Epithelial cell of prostate (primary cell): ENCODE results near the gene TEAD1.

Experiments
- DNase-seq: peaks from one replicate; pipeline ENCODE4 v3.0.0-alpha.2; 2011; ENCODE audit warnings: low read depth, low spot score
- H3K27ac ChIP-seq: fragments of 450-650 bp; 2 replicates; pipeline ENCODE4 v1.5.1; 2017; ENCODE audit warnings: mild to moderate bottlenecking

TEAD1 gene

DNA sequence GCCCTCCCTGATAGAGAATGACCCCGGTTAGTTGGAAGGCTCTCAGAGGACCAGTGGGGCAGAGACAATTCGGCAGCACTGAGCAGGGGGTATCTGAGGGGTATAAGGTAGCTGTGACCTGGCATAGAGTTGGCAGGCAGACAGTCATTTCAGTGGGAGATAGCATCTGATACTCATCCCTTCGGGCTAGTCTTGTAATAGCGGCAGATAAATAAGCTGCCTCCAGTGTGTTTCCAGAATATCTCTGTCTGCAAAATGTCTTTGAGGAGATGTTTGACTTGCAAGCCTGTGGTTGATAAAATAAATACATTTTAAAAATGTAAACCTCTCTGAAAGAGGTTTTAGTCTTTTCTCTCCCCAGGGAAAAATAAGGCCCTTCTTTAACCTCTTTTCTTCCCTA lies 54.2 kb downstream of the TEAD1 start:
- H3K27ac ChIP-seq: no peak overlapping the region
- DNase-seq: no peak

DNA sequence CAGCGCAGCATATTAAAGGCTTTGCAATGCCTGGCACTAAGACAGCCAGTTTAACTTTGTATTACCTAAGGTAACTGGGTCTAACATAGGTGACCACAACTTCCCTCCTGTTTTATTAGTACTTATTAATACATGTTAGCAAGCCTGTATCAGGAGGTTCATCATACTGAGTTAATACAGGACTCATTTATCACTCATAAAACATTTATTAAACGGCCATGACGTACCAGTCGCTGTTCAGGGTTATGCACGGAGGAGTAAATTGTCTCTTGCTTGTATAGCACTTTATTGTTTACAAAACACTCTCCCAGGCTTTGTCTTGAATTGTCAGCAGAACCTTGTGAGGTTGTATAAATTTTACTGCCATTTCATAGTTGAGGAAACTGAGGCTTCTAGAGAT lies 55.7 kb downstream of the TEAD1 start:
- DNase-seq: no peak
- H3K27ac ChIP-seq: no peak overlapping the region

DNA sequence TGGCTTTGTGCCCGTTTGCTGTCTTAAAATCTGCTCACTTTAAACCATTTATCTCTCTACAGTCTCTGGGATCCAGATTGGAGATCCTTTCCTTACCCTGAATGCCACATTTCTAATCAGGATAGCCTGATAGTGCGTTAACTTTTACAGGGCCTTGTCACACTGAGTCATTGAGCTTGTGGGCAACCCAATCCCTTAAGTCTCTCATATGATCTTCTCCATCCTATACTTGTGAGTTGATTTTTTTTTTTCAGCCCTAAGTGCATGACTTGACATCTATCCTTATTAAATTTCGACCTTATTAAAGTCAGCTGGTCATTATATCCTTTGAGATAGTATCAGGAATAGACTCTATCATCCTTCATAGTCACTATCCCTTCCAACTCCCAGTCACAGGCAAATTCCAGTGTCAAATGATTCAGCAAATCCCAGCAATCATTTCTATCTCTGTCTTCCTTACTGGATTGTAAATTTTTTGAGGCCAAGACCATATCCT lies 57.7 kb downstream of the TEAD1 start:
- no peak for DNase-seq
- no peak overlapping the region for H3K27ac ChIP-seq

DNA sequence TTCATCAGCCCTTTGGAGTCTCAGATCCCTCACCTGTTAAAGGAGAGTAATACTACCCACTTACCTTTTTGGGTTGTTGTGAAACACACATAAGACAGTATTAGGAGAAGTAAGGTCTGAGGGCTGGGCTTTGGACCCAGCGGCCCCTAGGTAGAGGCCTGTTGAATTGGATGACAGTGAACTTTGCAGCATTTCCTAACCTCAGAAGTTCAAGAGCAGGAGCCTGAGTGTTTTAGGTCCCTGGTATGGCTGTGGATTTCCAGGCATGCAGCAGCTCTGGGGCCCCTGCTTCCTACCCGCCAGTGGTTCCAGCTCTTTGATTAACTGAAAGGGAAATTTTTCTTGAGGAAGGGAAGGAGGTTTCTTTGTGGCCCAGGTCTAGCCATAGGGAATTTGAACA lies 58.9 kb downstream of the TEAD1 start:
- H3K27ac ChIP-seq: no peak overlapping the region
- DNase-seq: no peak

DNA sequence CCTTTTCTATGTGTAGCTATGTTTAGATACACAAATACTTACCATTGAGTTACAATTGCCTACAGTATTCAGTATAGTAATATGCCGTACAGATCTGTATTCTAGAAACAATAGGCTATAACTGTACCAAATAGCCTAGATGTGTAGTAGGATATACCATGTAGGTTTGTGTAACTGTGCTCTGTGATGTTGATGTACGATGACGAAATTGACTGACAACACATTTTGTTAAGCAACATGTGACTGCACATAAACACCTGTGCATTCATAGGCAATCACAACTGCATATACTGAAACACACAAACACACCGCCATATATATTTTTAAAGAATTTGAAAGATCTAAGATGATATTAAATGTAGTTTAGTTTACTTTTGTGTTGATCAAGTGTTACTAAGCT lies 60.4 kb downstream of the TEAD1 start:
- H3K27ac ChIP-seq: no peak overlapping the region
- DNase-seq: no peak

DNA sequence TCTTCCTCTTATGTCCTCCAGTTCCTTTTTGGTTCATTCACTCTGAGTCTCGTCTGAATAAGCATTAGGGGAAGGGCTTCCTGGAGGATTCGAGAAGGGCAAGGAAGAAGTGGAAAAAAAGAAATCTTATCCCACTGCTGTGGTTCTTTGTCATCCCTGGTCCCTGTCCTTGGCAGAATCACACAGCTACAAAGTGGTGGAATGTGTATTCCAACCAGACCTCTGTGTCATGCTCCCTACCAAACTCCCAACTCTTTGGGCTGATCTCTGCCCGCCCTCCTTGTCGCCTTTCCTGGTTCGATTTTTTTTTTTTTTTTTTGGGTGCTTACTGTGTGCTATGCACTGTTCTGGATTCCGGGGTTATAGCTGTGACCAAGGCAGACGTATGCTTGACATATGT lies 61.0 kb downstream of the TEAD1 start:
- H3K27ac ChIP-seq: no peak overlapping the region
- DNase-seq: no peak

DNA sequence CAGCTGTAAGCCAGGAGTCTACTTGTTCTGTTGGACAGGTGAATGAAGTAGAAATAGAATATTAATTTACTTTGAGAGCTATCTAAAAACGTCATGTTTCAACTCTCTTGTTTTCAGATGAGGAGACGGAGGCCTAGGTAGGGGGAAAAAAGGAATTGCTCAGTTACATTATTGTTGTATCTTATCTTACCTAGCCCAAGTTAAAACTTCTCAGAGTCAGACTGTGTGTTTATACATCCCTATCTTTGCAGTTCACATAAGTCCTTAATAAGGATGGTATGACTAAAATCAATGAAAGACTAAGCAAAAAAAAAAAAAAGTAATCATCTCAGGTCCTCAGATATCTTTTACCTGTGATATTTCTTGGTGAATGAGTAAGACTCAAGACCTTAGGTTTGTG lies 62.8 kb downstream of the TEAD1 start:
- no peak overlapping the region for H3K27ac ChIP-seq
- no peak for DNase-seq

DNA sequence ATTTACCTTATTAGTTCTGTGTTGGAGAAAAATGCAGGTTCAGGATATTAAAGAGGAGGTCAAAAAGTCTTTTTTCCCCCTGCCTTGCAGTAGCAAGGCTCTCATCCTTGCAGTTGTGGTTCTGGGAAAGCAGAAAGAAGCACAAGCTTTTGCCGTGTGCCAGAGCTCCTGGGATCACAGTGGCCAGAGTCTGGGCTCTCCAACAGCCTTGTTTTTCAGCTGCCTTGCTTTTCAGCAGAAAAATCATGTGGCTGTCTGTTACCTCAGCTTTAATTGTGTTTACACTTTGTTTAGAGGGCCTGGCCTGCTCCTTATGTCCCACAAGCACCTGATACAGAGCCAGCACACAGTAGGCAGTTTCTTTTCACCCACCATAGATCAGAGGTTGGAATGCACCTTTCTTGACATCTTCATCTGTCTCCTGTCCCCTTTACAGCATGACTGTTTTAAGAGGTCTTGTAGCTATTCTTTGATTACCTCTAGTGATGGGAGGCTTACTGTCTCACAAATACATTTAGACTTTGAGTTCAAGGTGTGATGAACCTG lies 67.5 kb downstream of the TEAD1 start:
- no peak for DNase-seq
- no peak overlapping the region for H3K27ac ChIP-seq

DNA sequence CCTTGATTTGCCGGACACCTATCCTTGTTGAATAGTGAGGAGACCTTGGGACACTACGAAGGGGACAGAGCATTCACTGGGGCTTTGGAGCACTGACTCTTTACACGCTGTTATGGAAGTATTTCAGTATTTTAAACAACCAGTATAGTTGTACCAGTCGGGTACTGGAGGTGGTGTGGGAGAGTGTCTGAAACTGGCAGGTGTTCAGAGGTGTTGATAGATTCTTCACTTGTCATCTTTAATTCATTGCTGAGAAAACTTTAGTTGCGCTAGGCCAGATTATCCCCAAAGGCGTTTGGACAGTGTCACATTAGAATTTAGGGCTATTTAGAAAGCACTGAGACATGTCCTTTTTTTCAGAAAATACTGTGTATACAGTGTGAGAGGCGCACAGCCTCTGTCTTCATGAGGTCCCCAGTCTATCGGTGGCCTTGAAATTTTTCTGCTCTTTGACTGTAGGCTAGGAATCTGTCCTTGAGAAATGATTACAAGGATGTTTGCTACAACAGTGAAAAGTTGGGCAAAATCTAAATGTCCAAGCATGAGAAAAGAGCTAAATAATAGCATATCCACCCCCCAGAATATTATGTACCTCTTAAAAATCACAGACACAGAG lies 69.7 kb downstream of the TEAD1 start:
- no peak overlapping the region for H3K27ac ChIP-seq
- DNase-seq: no peak

DNA sequence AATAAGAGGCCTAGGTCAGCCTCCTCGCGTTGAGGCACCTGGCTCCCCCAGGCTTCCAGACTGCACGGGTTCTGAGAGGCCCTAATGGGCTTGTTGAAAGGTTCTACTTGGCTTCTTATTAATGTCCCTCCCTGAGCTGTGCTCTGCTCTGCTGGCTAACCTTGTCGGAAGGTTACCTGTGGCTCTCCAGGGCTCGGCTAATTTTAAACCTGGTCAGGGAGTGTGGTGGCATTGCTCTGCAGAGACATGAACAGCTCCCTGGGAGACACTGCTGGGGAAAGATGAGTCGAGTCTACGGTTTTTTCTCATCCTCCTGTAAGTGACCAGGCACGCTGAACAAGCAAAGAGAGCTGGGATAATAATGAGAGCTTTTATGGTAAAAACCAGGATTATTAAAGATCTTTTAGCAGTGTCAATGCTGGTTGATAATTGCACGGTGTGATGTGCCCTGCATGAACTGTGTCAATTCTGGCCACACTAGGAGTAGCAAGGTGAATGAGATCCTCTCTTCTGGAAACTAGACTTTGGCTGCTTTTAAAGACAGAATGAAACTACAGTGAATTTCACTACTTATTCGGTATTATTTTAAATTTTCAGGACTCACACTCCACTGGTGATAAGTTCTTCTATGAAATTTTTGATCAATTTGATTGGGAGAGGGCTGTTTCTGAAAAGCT lies 70.7 kb downstream of the TEAD1 start:
- H3K27ac ChIP-seq: no peak overlapping the region

DNA sequence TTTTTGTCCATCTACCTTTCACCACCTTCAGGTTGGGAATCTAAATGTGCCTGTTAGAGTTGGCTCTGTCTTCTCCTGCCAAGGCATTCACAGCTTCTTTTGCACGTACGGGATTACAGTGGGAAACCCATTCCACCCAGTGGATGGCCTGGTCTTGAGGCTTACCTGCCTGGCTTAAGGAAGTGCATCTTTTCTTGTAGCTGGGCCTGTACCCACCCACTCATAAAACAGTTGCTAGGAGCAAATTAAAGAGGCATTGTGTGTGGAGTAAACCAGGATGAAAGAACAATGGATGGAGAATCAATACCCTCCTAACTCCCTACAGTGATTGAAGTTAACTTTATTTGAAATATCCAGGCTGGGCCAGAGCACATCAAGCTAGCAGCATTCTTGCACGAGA lies 71.6 kb downstream of the TEAD1 start:
- no peak overlapping the region for H3K27ac ChIP-seq
- no peak for DNase-seq

More for the DNA sequence above, 70.7 kb downstream of the TEAD1 start:
- no peak for DNase-seq

DNA sequence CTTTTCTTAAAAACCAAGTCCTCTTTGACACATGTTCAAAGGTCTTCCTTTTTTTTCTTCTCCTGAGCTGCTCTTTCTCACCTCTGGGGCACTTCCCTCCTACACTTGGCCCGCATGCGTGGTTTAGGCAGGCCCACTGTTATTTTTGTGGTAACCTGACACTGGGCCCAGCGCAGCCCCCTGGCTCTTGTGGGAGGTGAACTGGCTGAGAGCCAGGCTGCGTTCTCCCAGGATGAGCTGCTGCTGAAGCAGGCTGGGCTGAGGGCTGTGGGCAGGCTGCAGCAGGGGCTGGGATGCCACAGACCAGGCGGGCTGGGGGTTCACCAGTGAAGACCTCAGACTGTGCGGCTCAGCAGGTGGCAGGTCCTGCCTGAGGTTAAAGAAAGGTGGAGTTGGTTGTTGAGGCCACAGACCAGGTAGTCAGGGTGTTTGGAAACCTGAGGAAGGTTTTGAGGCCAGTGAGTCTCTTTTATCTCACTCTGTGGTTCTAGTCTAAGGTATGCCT lies 72.4 kb downstream of the TEAD1 start:
- no peak for DNase-seq
- no peak overlapping the region for H3K27ac ChIP-seq

DNA sequence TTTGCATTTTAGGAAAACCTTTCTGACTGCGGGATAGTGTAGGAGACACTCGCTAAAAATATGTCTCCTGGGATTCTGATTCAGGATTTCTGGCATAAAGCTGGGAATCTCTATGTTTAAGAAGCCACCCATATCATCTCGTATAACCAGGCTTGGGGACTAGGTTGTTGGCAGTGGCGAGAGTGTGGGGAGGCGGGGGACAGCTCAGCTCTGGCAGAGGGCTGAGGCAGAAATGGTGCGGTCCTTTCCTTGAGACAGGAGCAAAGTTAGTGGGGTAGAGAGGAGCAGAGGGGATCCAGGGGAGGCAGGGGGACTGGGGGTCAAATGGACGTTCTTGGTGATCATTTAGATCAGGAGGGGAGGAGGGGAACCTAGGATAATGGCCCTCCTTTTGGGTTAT lies 74.3 kb downstream of the TEAD1 start:
- no peak overlapping the region for H3K27ac ChIP-seq
- DNase-seq: no peak

DNA sequence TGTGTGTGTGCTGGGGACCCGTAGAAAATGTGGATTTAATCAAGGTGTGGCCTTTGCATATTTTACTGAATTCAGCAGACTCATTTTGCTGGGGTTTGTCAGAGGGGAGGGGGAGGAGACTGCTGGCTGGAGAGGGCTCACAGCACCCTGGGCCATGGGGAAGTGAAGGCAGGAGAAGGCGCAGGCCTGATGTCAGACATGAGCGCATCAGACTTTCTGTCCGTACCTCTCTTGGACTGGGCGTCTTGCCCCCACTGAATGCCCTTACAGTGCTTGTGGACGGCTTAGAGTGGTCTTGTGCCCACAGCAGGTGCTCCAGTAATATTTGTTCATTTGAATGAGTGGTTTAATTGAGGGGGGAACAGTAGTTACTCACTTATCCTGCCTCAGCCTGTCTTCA lies 75.2 kb downstream of the TEAD1 start:
- H3K27ac ChIP-seq: no peak overlapping the region

DNA sequence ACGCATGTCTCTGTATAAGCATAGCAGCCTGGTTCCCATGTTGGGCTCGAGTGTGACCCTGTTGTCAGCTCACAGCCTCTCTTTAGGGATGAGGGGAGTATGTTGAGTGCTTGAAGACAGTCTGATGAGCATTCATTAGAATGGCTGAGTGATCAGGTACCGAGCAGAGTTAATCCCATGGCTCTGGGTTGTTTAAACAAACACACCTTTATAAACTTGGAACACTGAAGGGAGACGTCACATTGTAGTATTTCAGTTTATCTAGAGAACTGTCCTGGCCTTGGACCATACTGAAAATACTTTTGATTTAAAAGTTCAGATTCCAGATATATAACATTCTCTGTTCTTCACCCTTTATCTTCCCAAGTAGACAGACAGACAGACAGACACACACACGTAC lies 76.0 kb downstream of the TEAD1 start:
- no peak for DNase-seq
- H3K27ac ChIP-seq: no peak overlapping the region

More for the DNA sequence above, 75.2 kb downstream of the TEAD1 start:
- DNase-seq: no peak

DNA sequence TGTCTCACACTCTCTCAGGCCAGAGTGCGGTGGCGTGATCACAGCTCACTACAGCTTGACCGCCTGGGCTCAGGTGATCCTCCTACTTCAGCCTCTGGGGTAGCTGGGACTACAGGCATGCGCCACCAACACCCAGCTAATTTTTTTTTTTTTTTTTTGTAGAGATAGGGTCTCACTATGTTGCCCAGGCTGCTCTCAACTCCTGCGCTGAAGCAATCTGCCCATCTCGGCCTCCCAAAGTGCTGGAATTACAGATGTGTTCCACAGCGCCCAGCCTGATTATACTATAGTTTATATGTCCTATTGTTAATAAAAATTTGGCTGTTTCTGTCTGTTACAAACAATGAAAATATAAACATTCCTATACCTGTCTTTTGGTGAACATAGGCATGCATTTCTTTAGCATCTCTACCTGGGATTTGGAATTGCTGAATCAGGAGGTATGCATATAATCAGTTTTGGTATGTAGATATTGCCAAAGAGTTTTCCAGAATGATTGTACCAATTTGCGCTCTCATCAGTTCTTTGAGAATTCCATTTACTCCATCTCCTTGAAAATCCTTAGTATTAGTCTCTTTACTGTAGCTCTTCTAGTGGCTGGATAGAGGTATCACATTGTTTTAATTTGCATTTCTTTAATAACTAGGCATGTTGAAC lies 78.8 kb downstream of the TEAD1 start:
- H3K27ac ChIP-seq: peak overlapping the region; percentile 72
- DNase-seq: no peak

DNA sequence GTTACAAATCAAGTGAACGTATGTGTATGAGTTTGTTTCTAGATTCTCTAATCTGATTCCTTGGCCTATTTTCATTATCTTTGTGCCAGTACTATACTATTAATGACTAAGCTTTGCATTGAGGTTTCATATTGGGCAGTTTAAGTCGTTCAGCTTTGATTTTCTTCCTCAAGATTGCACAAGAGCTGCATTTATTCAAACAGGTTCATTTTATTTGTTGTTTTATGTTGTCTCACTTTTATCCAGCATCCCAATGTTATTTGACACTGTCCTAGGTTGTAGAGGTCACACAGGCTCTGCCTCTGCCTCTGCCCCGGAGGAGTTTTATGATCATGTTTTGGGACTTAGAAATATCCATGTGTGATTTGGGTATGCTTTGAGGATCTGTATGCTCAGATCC lies 79.8 kb downstream of the TEAD1 start:
- peak overlapping the region; percentile 72 for H3K27ac ChIP-seq
- DNase-seq: no peak

DNA sequence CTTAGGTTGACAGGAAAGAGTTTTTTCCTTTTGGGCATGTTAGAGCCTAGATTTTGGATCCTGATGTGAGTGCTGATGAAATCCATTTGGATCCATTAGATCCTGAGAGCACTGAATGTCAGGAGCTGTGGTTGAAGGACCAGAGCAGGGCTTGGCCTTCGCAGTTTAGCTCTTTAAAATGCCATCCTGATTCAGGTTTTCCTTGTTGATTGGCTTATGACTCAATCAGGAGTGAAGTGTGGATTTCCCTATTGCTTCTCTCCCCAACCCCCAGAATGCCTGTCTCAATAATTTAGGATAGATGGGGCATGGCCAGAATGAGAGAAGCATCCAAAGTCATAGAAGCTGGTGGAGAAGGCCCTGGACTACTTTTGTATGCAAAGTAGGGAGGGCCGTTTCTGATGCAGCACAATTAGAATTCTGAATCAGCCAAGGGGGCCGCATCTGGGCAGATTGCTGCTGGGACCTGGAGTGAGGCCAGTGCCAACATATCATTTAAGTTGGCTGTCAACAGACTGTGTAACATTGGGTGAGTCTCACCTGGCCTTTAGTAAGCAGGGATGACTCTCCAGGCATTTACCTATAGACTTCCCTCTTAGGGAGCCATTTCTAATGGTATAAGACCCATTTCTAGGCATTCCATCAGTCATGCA lies 80.5 kb downstream of the TEAD1 start:
- H3K27ac ChIP-seq: peak overlapping the region; percentile 72
- no peak for DNase-seq

DNA sequence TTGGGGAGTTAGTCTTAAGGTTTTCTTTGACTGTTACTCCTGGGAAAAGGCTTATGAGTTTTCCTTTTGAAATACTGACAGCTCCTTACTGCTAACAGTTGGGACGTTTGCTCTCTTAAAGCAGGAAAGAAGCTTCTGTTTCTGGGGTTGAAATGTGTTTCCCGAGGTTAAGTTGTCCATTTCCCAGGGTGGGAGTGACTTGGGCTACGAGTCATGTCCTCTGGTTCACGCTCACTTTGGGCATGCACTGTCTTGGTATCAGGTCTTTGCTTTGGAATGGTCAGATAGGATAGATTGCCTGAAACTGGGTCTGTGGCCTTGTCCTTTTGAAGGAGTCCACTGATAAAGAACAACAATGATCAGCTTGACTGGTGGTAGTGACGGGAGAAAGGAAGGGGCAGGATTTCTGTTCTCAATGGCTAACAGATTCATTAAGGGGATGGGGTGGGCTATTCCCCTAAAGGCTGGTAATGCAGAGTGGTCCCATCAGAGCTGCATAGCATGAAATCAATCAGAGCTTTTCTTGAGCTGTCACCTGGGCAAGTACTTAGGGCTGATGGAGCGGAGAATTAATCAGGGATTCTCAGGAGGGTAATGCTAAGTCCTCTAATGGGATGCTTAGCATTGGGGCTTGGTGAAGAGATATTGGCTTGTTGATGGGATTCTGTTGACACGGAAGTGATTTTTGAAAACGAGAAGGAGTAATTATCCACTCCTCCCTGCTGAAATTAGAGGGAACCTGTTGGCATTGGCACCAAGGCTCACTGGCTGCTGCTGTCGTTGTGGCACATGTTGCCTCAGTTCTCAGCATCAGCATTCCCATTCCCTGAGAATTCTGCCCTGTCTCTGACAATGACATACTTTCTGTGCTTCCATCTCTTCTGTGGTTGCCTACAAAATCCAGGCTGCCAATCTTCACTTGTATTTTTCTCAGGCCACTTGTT lies 81.6 kb downstream of the TEAD1 start:
- no peak for DNase-seq
- H3K27ac ChIP-seq: peak overlapping the region; percentile 72

DNA sequence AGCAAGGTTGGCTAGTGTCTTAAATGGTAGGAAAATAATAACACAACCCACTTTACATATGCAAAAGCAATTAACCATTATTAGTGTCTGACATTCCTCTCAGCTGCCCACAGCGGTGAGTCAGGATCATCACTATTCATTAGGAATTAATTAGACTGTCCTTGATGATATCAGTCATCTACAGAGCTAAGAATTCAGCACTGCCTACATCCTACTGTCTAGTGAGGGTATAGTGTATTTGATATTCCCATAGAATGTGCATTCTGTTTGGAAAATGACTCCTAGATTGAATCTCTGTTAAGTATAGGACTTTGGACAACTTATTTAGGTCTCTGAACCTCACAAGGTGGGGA lies 82.2 kb downstream of the TEAD1 start:
- DNase-seq: no peak
- H3K27ac ChIP-seq: no peak overlapping the region
